GM19372 (cell line): ENCODE data around the gene CLIC6.
A peak's percentile ranks its signal among the peaks of the same experiment; 100 is the strongest.

Experiments
- ATAC-seq: cut with Tn5 transposase; IDR thresholded peaks from one replicate; pipeline ENCODE4 v1.9.1; 2021; ENCODE audit warnings: mild to moderate bottlenecking, low read depth, moderate library complexity; ENCODE audit not compliant: unreplicated experiment

The CLIC6 gene

DNA sequence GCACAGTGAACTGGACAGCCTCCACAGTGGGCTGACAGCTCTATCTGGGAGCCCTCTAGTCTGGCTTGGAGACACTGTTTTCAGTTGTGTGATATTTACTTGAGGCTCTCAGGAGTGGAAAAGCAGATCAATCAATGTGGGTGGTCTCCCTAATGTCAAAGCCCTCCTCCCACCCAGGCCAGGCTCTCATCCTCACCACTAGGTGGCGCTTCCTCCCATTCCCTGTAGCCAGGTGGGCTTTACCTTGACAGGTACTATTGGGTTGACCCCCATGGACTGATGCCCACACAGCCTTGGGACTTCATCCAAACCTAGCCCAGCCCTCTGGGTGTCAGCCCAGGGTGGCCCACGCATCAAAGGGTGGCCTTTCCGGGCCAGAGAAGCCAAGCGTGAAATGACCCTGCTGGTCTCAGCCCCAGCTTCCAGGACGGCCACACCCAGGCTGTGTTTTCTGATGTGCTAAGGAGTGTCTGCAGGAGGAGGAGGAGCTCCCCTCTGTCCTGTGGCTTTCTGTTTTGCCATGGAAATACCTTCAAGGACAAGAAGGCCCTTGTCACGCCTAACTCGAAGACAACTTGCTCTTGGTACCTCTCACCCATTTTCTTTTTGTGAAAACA, 54.0 kb downstream of the CLIC6 start:
- ATAC-seq = no peak

GRCh38 chr21:34724131-34724856, 55.5 kb downstream of the CLIC6 start:
- no peak for ATAC-seq

- ATAC-seq = no peak
Measured at GRCh38 chr21:34724857-34725195, 56.0 kb downstream of the CLIC6 start.

GRCh38 chr21:34726627-34727337, 58.0 kb downstream of the CLIC6 start:
- no peak for ATAC-seq

GRCh38 chr21:34728479-34728878, 59.7 kb downstream of the CLIC6 start:
- no peak for ATAC-seq

DNA sequence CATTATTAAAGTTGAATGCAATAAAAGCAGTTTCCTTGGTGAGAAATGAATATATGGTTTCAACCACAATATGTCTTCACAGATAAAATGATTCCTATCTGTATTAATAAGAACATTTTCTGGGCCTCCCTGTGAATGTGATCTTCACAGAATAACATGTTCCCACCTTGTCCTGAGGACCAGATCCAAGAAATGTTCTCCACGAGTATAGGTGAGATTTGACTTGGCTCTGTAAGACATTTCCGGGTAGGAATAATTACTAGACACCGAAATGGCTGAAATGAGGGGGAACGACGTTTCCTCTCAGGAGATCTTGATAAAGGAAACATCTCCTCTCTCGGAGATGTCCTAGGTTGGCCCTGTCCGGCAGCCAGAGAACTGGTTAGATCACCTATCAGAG, 61.4 kb downstream of the CLIC6 start:
- ATAC-seq = no peak

- ATAC-seq = no peak
Measured at GRCh38 chr21:34730756-34731445, 62.1 kb downstream of the CLIC6 start.

GRCh38 chr21:34732388-34732821, 63.6 kb downstream of the CLIC6 start:
- ATAC-seq = no peak

DNA sequence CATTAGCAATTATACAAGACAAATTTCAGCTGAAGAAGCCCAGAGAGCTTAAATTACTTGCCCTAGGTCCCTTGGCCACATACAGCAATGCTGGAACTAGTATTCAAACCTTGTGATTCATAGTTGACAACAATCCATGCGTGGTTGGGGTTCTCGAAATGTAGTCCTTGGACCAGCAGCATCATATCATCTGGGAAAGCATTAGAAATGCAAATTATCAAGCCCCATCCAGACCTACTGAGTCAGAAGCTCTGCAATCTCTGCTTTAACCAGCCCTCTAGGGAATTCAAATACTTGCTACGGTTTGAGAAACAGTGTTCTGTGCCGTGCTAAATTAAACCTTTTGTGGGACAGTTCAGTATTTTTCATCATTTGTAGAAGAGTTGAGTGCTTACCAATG, 65.1 kb downstream of the CLIC6 start:
- ATAC-seq = no peak

DNA sequence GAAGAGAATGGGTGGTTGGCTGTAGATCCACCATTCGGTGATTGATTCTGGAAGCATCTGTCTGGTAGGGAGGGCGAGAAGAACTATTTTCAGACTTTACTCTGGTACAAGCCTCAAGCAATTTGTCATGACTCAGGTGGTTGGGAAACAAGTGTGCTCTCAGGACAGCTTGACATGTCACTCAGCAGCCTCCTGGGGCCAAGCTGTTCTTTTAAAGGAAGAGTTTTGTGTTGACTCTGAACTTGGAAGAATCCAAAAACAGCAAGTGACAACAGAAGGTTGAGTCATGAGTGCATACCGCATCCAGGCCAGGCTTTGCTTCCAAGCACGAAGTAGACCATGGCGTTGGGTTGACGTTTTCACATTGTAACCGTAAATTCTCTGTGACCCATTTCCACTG, 65.9 kb downstream of the CLIC6 start:
- no peak for ATAC-seq

DNA sequence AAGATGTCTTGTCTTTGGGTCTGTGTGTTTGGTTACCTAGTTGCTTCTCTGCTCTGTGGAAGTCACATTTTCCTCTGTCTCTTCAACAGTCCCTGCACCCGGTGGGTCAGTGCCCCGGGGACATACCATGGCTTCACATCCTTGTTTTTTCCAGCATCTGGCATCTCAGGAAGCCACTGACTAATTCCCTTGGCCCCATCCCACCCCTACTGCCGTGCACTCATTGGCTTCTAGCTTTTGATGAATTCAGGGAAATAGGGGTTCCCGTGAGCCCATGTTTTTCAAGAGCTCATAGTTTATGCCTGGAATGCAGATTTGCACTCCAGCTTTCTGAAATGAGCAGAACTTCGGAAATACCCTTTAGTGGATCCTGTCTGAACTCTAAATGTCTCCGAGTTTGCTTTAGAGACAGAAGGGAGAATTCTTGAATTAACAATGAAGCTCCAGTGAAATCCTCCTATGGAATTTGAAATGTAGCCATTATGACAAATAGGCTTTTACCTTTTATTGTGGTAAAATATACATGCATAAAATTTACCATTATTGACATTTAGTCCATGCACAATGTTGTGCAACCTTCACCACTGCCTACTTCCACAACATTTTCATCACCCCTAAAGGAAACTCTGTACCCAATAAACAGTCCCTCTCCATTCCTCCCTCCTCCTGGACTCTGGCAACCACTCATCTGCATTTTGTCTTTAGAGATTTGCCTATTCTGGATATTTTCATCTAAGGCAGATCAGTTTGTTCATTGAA, 67.5 kb downstream of the CLIC6 start:
- ATAC-seq = no peak

DNA sequence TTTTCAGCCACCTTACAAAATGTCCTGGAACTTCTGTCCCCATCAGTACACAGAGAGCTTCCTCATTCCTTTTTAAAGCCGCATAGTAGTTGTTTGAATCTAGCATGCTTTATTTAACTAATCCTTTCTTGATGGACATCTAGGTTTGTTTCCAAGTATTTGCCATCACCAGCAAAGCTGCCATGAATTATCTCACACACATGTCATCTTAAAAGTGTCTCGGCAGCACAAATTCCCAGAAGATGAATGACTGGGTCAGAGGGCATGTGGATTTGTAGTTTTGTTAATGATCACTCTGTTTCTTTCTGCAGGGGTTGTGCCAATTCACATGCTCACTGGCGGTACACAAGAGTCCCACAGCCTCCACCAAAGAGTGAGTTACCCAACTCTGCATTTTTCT, 68.3 kb downstream of the CLIC6 start:
- no peak for ATAC-seq

- ATAC-seq = no peak
Measured at GRCh38 chr21:34740198-34740597, 71.4 kb downstream of the CLIC6 start.

DNA sequence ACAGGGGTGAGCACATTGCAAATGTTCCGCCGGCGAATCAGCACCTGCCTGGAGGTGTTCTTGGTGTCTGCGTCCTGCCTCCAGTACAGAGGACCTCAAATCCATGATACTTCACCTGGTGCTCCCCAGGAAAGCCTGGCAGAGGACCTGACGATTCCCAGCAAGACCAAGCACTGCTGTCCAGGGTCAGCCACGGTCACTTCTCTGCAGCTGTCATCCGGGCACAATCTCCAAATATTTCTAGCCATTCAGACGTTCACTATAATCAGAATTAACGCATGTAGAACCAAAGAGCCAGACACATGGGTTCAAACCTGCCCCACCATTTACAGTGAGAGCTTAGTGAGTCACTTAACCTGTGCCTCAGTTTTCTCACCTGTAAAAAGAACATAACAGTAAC, 74.5 kb downstream of the CLIC6 start:
- no peak for ATAC-seq

- no peak for ATAC-seq
Measured at GRCh38 chr21:34743831-34744230, 75.0 kb downstream of the CLIC6 start.

- no peak for ATAC-seq
Measured at GRCh38 chr21:34744801-34745200, 76.0 kb downstream of the CLIC6 start.

- ATAC-seq = peak; percentile 74
Measured at GRCh38 chr21:34745557-34746255, 76.9 kb downstream of the CLIC6 start.

- no peak for ATAC-seq
Measured at GRCh38 chr21:34748862-34749261, 80.1 kb downstream of the CLIC6 start.

DNA sequence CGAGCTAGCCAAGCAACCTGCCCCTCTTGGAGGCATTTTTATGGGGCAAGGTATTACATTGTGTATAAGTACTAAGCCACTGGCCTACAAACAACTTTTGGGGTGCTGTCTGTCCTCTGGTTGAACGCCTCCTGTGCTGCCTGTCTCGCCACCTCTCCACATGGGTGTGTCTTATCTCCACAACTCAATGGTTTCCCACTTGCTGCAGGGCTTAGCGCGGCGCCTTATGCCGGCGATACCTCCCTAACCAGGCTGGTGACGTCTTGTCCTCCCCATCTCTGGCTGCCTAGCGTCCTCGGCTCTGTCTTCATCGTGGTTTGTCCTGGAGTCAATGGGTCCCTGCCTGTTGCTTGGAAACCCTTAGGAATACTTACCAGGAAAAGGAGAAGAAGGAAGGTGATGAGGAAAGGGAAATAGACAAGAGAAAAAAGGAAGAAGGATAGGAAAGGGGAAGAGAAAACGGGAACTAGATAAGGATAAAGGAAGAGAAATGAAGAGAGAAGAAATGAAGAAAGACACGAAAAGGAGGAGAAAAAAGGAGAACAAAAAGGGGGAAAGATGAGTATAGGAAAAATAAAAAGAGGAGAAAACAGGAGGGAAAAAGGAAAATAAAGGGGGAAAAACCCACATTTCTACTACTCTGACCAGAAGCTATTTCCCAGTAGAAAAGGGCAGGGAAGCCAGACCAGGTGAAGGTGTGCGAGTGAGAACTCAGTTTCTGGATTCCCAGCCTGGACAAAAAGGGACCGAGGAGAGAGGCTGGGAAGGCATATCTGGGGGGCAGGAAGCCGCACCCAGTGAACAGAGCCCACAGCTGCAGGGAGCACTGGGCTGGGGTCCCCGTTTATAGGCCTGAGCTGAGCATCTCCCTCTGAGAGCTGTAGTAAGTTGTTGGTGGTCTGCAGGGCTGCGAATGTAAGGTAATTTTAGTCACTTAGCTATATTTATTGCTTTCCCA, 86.2 kb downstream of the CLIC6 start:
- ATAC-seq = no peak
